H54 (cell line): ENCODE measurements around the gene TRIM44.
A peak's percentile ranks its signal among the peaks of the same experiment; 100 is the strongest.

Experiments used
- DNase-seq: peaks from one replicate; pipeline ENCODE4 v3.0.0; 2011; ENCODE audit warnings: low spot score, mixed read lengths; ENCODE audit not compliant: insufficient read length
- FAIRE-seq: peaks from 3 replicates; lab custom pipeline; 2011; peaks lifted over from hg19 to GRCh38; lab: Jason Lieb, UNC
- POLR2A ChIP-seq: IDR thresholded peaks from 2 replicates; pipeline ENCODE4 v1.6.1; 2011; ENCODE audit warnings: low read depth, mild to moderate bottlenecking, low read length

TRIM44 gene

DNA sequence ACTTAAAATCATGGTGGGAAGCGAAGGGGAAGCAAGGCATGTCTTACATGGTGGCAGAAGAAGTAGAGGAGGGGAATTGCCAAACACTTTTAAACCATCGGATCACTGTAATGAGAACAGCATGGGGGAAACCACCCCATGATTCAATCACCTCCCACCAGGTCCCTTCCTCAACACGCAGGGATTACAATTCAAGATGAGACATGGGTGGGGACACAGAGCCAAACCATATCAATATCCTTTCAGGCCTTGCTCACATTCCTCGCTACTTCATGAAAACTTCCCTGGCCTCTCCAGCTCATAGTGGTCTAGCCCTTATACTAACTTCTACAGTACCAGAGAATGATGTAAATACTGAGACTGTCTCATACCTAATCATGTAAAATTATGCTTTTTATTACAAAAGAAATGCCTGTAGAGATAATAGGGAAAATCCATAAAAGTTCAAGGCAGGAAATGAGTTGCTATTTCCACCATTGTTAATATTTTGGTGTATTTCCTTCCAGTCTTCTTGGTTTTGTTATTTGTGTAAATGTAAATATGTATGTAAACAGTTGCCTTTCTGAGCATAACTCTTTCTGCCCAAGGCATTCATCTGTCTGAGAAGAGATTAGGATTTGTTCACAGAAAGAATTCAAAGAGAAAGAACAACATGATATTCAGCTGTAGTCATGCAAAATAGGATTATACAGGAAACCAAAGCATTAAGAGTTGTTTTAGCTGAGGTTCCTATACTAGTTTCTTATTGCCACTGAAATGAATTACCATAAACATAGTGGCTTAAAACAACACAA lies 177.0 kb downstream of the TRIM44 start:
- DNase-seq (no peak), FAIRE-seq (no peak)
- TF ChIP-seq POLR2A = no peak

DNA sequence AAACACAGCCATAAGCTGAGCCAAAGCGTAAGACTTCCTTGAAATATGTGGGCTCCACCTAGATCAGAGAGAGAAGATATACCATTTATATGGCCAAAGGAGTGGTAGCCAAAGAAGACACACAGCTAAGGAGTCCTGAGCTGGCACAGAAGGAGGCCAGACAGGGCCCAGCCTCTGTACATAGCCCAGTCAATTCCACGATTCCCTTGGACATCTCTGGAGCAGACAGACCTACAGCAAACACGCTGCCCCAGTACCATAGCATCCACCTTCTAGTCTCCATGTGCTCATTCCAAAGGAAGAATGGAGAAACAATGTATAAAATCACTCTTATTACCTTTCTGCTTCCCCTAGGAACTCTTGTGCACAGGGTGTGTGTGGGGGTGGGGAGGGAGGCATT lies 179.2 kb downstream of the TRIM44 start:
- FAIRE-seq (no peak), DNase-seq (no peak)
- no peak for TF ChIP-seq POLR2A

GRCh38 chr11:35842958-35843357 lies 180.4 kb downstream of the TRIM44 start:
- no peak for FAIRE-seq
- no peak for TF ChIP-seq POLR2A
- no peak for DNase-seq

DNA sequence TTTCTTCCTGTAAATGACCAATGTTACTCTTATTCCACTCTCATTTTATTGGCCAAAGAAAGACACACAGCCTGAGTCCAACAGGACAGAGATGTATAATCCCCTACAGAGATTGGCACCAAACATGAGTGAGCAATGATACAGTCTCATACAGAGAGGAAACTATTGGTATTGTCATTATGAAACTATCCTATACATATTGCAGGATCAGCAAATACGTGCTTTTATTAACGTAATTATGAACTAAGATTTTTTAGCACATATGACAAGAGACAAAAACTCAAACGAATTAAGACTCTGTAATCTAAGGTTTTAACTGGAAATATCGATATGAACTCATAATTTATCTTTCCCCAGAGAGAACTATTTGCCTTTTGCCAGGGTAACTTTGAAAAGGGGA lies 182.0 kb downstream of the TRIM44 start:
- TF ChIP-seq POLR2A = no peak
- no peak for DNase-seq
- no peak for FAIRE-seq

GRCh38 chr11:35845860-35846259 lies 183.3 kb downstream of the TRIM44 start:
- DNase-seq (peak; percentile 29), FAIRE-seq (no peak)
- no peak for TF ChIP-seq POLR2A

DNA sequence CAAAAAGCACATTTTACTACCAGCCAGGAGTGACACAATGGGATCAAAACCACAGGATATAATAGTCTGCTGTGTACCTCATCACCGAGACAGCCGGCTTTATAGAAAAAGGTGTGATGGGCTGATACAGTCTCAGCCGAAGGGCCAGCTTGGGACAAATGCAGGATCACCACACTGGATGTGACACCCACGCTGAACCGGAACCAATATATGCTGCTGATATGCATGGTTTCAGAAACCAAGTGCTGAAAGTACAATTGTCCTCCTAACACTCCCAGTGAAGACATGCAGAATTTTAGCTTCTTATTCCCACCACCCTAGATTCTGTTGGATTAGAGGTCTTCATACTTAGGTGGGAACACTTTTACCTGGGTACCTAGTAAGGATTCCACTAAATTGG lies 184.3 kb downstream of the TRIM44 start:
- no peak for TF ChIP-seq POLR2A
- DNase-seq (no peak), FAIRE-seq (no peak)

GRCh38 chr11:35847473-35847872 lies 184.9 kb downstream of the TRIM44 start:
- no peak for FAIRE-seq
- no peak for DNase-seq
- no peak for TF ChIP-seq POLR2A

GRCh38 chr11:35848616-35849015 lies 186.0 kb downstream of the TRIM44 start:
- TF ChIP-seq POLR2A = no peak
- no peak for FAIRE-seq
- no peak for DNase-seq

DNA sequence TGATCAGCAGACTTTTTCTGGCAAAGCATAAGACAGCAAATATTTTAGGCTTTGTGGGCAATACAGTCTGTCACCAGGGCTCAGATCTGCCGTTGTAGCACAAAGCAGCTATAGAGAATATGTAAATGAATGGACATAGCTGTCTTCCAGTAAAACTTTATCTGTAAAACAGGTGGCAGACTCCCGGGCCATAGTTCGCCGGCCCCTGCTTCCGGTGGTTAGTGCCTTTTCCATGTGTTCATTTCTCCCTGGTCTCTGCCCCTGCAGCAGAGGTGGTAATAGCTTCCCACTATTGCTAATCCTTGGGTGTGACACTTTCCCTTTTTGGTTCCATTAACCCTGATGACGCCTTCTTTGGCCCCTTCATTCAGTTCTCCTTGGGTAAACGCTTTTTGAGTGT lies 187.6 kb downstream of the TRIM44 start:
- no peak for TF ChIP-seq POLR2A
- DNase-seq (no peak), FAIRE-seq (no peak)

- FAIRE-seq (no peak), DNase-seq (no peak)
- TF ChIP-seq POLR2A = no peak
Measured at GRCh38 chr11:35851342-35851741, 188.8 kb downstream of the TRIM44 start.

DNA sequence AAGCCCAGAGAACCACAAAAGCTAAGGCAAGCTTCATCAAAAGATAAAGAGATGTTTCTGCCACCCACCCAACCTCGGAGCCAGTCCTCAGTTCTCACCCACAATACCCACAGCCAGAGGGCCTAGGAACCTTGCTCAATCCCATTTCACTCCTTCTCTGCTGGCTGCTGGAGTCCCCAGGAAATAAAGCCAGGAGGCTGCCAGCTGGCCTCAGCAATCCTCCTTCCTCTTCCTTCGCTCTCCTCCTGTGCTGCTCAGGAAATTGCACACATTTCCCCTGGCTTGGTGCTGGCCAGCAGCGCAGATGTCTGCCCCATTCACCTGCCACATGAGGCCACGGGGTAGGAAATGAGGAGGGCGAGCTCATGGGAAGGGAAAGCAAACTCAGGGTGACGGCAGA lies 189.5 kb downstream of the TRIM44 start:
- DNase-seq = no peak
- TF ChIP-seq POLR2A = no peak

GRCh38 chr11:35853971-35854370 lies 191.4 kb downstream of the TRIM44 start:
- no peak for TF ChIP-seq POLR2A
- FAIRE-seq (no peak), DNase-seq (no peak)

More for the DNA sequence above, 189.5 kb downstream of the TRIM44 start:
- FAIRE-seq = no peak

GRCh38 chr11:35855671-35856070 lies 193.1 kb downstream of the TRIM44 start:
- DNase-seq (no peak), FAIRE-seq (no peak)
- TF ChIP-seq POLR2A = no peak

DNA sequence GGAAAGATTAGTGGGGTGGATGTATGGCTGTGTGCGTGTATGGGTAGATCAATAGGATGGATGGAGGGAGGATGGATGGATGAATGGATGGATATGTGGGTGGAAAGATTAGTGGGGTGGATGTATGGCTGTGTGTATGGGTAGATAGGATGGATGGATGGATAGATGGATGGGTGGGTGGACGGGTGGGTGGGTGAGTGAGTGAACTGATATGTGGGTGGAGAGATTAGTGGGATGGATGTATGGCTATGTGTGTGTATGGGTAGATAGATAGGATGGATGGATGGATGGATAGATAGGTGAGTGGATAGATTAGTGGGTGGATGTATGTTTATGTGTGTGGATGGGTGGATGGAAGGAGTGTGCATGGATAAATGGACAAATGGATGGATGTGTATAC lies 193.7 kb downstream of the TRIM44 start:
- DNase-seq = no peak
- no peak for TF ChIP-seq POLR2A
- no peak for FAIRE-seq

DNA sequence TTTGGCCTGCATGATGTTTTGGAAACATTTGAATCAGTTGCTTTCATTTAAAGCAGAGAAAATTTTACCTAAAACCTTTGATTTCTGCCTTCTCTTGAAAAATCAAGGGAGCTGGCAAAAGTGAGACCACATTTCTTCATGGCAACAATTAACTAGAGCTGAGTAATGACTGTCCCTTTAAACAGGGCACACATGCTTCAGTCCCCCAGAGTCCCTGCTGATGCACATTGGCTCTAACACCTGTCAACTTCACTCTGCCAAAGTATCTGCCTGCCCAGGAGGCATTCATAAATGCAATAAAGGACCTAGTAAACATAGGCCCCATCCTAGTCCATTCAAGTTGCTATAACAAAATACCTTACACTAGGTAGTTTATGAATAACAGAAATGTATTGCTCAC lies 194.2 kb downstream of the TRIM44 start:
- DNase-seq (no peak), FAIRE-seq (no peak)
- TF ChIP-seq POLR2A = no peak
